ENCODE measurements around the gene NFIC.

NFIC gene

DNA sequence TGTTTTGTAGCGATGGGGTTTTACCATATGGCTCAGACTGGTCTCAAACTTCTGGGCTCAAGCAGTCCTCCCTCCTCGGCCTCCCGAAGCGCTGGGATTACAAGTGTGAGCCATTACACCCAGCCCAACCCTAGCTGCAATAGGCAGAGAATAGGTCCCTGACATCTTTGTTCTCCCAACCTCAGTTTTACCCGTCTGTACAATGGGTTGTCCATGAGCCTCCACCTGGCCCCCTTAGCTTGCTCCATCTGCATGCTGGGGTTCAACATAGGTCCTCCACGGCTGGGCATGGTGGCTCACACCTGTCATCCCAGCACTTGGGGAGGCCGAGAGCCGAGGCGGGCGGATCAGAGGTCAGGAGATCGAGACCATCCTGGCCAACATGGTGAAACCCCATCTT lies 14.4 kb downstream of the NFIC start:
- no peak for TF ChIP-seq Cebpa-rat (IDR thresholded peaks at IDR 0.05)
- no peak overlapping the region for H3K27ac ChIP-seq
- H3K4me2 ChIP-seq, result no peak overlapping the region
- no peaks in the 10 kb centered on the region for H3K9me3 ChIP-seq (replicated peaks in 1 of 11)
- no peak overlapping the region for H3K4me3 ChIP-seq
- H3K27me3 ChIP-seq, result no peaks in the 10 kb centered on the region
- H4K20me1 ChIP-seq, result peaks cover 91 to 100% (median 99%) of the 10 kb centered on the region in 11 experiments
- no peak overlapping the region for H3K9ac ChIP-seq
- peaks cover 36 to 69% (median 54%) of the 10 kb centered on the region in 10 experiments for H3K4me1 ChIP-seq
- peaks cover 48 to 90% (median 57%) of the 10 kb centered on the region in 11 experiments for H3K36me3 ChIP-seq

GRCh38 chr19:3381701-3382372 lies 15.5 kb downstream of the NFIC start:
- no peak overlapping the region for H3K9ac ChIP-seq
- no peak overlapping the region for H3K27ac ChIP-seq

GRCh38 chr19:3382460-3383100 lies 16.2 kb downstream of the NFIC start:
- H3K27ac ChIP-seq, result peak overlapping the region in 5 of 11 experiments; percentile 2 to 37 (median 27); a peak in 3 of 22 replicates
- peak overlapping the region in 5 of 11 experiments; percentile 24 to 63 (median 50); a peak in 5 of 22 replicates for H3K9ac ChIP-seq
- peaks cover 50 to 85% (median 66%) of the 10 kb centered on the region in 10 experiments for H3K4me1 ChIP-seq
- no peak overlapping the region for H3K4me3 ChIP-seq
- no peaks in the 10 kb centered on the region for H3K9me3 ChIP-seq (replicated peaks in 1 of 11)
- no peak for TF ChIP-seq Cebpa-rat (IDR thresholded peaks at IDR 0.05)
- peaks cover 91 to 100% (median 99%) of the 10 kb centered on the region in 11 experiments for H4K20me1 ChIP-seq
- no peaks in the 10 kb centered on the region for H3K27me3 ChIP-seq
- H3K36me3 ChIP-seq, result peaks cover 42 to 89% (median 65%) of the 10 kb centered on the region in 11 experiments
- H3K4me2 ChIP-seq, result peak overlapping the region in 9 of 11 experiments; percentile 25 to 80 (median 63); a peak in 13 of 22 replicates

More at GRCh38 chr19:3381701-3382372, 15.5 kb downstream of the NFIC start:
- H3K4me2 ChIP-seq, result peak overlapping the region in 2 of 11 experiments; percentile 72 to 80; a peak in 4 of 22 replicates
- no peak overlapping the region for H3K4me3 ChIP-seq
- H3K27me3 ChIP-seq, result no peaks in the 10 kb centered on the region
- peaks cover 42 to 78% (median 59%) of the 10 kb centered on the region in 10 experiments for H3K4me1 ChIP-seq
- no peak for TF ChIP-seq Cebpa-rat (IDR thresholded peaks at IDR 0.05)
- H3K36me3 ChIP-seq, result peaks cover 42 to 90% (median 62%) of the 10 kb centered on the region in 11 experiments
- H4K20me1 ChIP-seq, result peaks cover 91 to 100% (median 99%) of the 10 kb centered on the region in 11 experiments
- H3K9me3 ChIP-seq (replicated peaks in 1 of 11), result no peaks in the 10 kb centered on the region

- Histone ChIP-seq H3K36me3 (peaks cover 41 to 95% (median 69%) of the 10 kb centered on the region in 11 experiments), H3K4me2 (peak overlapping the region; percentile 25 to 80 (median 60); a peak in 21 of 22 replicates), H4K20me1 (peaks cover 91 to 100% (median 99%) of the 10 kb centered on the region in 11 experiments), H3K4me1 (peaks cover 56 to 90% (median 73%) of the 10 kb centered on the region in 10 experiments), H3K27ac (peak overlapping the region in 6 of 11 experiments; percentile 2 to 37 (median 24); a peak in 8 of 22 replicates), H3K27me3 (no peaks in the 10 kb centered on the region), H3K9ac (peak overlapping the region; percentile 6 to 63 (median 30); a peak in 12 of 22 replicates), H3K9me3 (replicated peaks in 1 of 11) (no peaks in the 10 kb centered on the region), H3K4me3 (no peak overlapping the region)
- no peak for TF ChIP-seq Cebpa-rat (IDR thresholded peaks at IDR 0.05)
Observed at GRCh38 chr19:3383121-3383722, 16.8 kb downstream of the NFIC start.

- Histone ChIP-seq H3K4me2 (peak overlapping the region; percentile 44 to 84 (median 62)), H3K9ac (peak overlapping the region in 10 of 11 experiments; percentile 2 to 68 (median 46); a peak in 14 of 22 replicates), H3K4me1 (peaks cover 84 to 96% (median 87%) of the 10 kb centered on the region in 10 experiments), H3K9me3 (replicated peaks in 1 of 11) (no peaks in the 10 kb centered on the region), H4K20me1 (peaks cover 91 to 100% (median 98%) of the 10 kb centered on the region in 11 experiments), H3K27me3 (no peaks in the 10 kb centered on the region), H3K36me3 (peaks cover 28 to 93% (median 77%) of the 10 kb centered on the region in 11 experiments), H3K4me3 (no peak overlapping the region), H3K27ac (peak overlapping the region in 7 of 11 experiments; percentile 6 to 51 (median 36); a peak in 8 of 22 replicates)
- no peak for TF ChIP-seq Cebpa-rat (IDR thresholded peaks at IDR 0.05)
Observed at GRCh38 chr19:3386447-3387234, 20.3 kb downstream of the NFIC start.

DNA sequence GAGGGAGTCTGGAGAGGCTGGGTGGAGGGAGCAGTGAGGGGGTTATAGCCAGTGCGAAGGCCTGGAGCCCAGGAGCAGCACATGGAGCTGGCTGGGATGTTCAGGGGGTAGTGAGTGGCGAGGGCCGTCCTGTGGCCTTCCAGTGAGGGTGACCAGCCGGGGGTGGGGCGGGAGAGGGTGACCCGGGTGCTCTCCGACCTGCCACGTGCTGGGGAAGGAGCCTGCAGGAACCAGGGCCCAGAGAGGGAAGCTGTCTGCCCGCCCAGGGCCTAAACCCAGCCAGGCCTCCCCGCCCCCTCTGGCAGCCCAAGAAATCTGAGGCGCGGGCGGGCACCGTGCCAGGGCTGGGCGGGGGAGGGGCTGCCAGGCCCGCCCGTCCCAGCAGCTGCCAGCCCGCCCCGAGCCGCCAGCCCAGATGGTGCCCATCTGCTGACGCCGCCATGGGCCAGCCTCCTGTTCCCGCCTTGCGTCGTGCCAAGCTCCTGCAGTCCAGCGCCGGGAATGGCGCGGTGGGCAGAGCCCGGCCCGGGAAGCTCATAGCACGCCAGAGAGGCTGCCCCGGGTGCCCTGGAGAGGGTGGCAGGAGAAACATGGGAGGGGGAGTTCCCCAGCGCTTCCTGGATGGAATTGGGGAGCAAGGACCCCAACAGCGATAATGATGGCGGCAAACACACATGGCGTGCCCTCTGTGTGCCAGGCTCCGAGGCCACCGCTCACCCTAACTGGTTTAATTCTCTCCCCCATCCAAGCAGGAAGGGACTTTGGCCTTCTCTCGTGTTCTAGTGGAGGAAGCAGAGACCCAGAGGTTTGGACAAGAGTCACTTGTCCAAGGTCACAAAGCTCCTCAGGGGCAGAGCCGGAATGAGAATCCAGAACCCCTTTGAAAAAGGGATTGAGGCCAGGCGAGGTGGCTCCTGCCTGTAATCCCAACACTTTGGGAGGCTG lies 21.5 kb downstream of the NFIC start:
- H3K9ac ChIP-seq, result peak overlapping the region; percentile 0 to 68 (median 43); a peak in 12 of 22 replicates
- H3K9me3 ChIP-seq (replicated peaks in 1 of 11), result no peaks in the 10 kb centered on the region
- no peaks in the 10 kb centered on the region for H3K27me3 ChIP-seq
- peak overlapping the region; percentile 44 to 84 (median 62) for H3K4me2 ChIP-seq
- peaks cover 16 to 93% (median 73%) of the 10 kb centered on the region in 11 experiments; a peak in 20 of 22 replicates for H3K36me3 ChIP-seq
- H3K27ac ChIP-seq, result peak overlapping the region in 9 of 11 experiments; percentile 19 to 64 (median 42); a peak in 16 of 22 replicates
- H4K20me1 ChIP-seq, result peaks cover 91 to 100% (median 98%) of the 10 kb centered on the region in 11 experiments
- peaks cover 86 to 96% (median 94%) of the 10 kb centered on the region in 10 experiments for H3K4me1 ChIP-seq
- no peak for TF ChIP-seq Cebpa-rat (IDR thresholded peaks at IDR 0.05)
- H3K4me3 ChIP-seq, result no peak overlapping the region

GRCh38 chr19:3389446-3389778 lies 23.0 kb downstream of the NFIC start:
- Histone ChIP-seq H3K36me3 (peaks cover 8 to 90% (median 65%) of the 10 kb centered on the region in 11 experiments; a peak in 18 of 22 replicates), H4K20me1 (peaks cover 83 to 99% (median 97%) of the 10 kb centered on the region in 11 experiments), H3K4me3 (no peak overlapping the region), H3K4me1 (peaks cover 74 to 86% (median 84%) of the 10 kb centered on the region in 10 experiments), H3K9ac (peak overlapping the region in 5 of 11 experiments; percentile 0 to 59 (median 46); a peak in 2 of 22 replicates), H3K9me3 (replicated peaks in 1 of 11) (no peaks in the 10 kb centered on the region), H3K27me3 (no peaks in the 10 kb centered on the region), H3K4me2 (peak overlapping the region; percentile 35 to 84 (median 62); a peak in 20 of 22 replicates), H3K27ac (peak overlapping the region in 5 of 11 experiments; percentile 16 to 64 (median 36); a peak in 4 of 22 replicates)
- TF ChIP-seq Cebpa-rat (IDR thresholded peaks at IDR 0.05), result no peak

Data from BLaER1 treated with 17β-estradiol and CSF1 and Interleukin-3, amounts not matched to agents 10 nM and 100 nM (cell line).